Nasal cavity respiratory epithelium epithelial cell of viscerocranial mucosa (primary cell): ENCODE measurements around the gene CCDC8. TPM values are rescaled to one million over a fixed set of nuclear protein-coding genes. Genes with fewer than 3 reads are reported as not detected.

ENCODE experiments used
- total RNA-seq: library from RNA; depleted of rRNA; stranded (reverse); fragments of >200 nt; gene quantifications from 2 replicates; pipeline ENCODE4 v1.2.3, GENCODE V29; 2014

Gene CCDC8
- total RNA-seq, result 15.0 and 16.1 TPM in 2 replicates

GRCh38 chr19:46413262-46414031, at the start of gene CCDC8:
Gene CCDC8 (minus strand): TSS chr19:46413564. CDS start chr19:46412810, 754 bp downstream.

GRCh38 chr19:46428239-46429135, 15.1 kb upstream of the CCDC8 start, which contains the start of gene PNMA8C:
Gene PNMA8C (minus strand): TSS chr19:46428936. CDS start chr19:46428359, 577 bp downstream.

Other genes with a start within 250 kb of the CCDC8 start
- gene IGFL1, start 183.8 kb downstream of the CCDC8 start, total RNA-seq, result under 0.01 TPM in 1 of 2 replicates, not detected in the other
- gene HIF3A, start 116.5 kb downstream of the CCDC8 start, total RNA-seq, result 0.71 TPM in 1 of 2 replicates, not detected in the other
- gene PPP5C, start 66.5 kb downstream of the CCDC8 start, total RNA-seq, result 35.2 and 52.1 TPM in 2 replicates
- not detected in 2 replicates for gene PNMA8C, start 15.4 kb upstream of the CCDC8 start, total RNA-seq
- gene PNMA8A, start 58.0 kb upstream of the CCDC8 start, total RNA-seq, result 4.7 and 5.8 TPM in 2 replicates
- under 0.01 and 0.07 TPM in 2 replicates for gene PNMA8B, start 82.3 kb upstream of the CCDC8 start, total RNA-seq
- 73.1 and 94.7 TPM in 2 replicates for gene CALM3, start 187.8 kb upstream of the CCDC8 start, total RNA-seq
- not detected in 2 replicates for gene PTGIR, start 211.5 kb upstream of the CCDC8 start, total RNA-seq
- not detected in 2 replicates for gene GNG8, start 222.6 kb upstream of the CCDC8 start, total RNA-seq
- under 0.01 TPM in 1 of 2 replicates, not detected in the other for gene DACT3, start 247.6 kb upstream of the CCDC8 start, total RNA-seq